VCaP (cell line): ENCODE measurements around the gene IGDCC3.

ENCODE experiments used
- H3K27ac ChIP-seq: fragments of 450-650 bp; 2 replicates; pipeline ENCODE4 v1.5.1; 2017
- TF ChIP-seq, protein P1 (sequence below): fragments of 450-650 bp; conservative IDR thresholded peaks from 2 replicates; pipeline ENCODE4 v1.5.1; 2017; ENCODE audit warnings: mild to moderate bottlenecking, moderate library complexity

IGDCC3 gene

GRCh38 chr15:65332391-65333147, 45.2 kb downstream of the IGDCC3 start:
- TF ChIP-seq, protein P1, sequence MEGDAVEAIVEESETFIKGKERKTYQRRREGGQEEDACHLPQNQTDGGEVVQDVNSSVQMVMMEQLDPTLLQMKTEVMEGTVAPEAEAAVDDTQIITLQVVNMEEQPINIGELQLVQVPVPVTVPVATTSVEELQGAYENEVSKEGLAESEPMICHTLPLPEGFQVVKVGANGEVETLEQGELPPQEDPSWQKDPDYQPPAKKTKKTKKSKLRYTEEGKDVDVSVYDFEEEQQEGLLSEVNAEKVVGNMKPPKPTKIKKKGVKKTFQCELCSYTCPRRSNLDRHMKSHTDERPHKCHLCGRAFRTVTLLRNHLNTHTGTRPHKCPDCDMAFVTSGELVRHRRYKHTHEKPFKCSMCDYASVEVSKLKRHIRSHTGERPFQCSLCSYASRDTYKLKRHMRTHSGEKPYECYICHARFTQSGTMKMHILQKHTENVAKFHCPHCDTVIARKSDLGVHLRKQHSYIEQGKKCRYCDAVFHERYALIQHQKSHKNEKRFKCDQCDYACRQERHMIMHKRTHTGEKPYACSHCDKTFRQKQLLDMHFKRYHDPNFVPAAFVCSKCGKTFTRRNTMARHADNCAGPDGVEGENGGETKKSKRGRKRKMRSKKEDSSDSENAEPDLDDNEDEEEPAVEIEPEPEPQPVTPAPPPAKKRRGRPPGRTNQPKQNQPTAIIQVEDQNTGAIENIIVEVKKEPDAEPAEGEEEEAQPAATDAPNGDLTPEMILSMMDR, result no peak
- no peak overlapping the region for H3K27ac ChIP-seq

- TF ChIP-seq, protein P1, result no peak
Observed at GRCh38 chr15:65331811-65332210, 46.0 kb downstream of the IGDCC3 start.

DNA sequence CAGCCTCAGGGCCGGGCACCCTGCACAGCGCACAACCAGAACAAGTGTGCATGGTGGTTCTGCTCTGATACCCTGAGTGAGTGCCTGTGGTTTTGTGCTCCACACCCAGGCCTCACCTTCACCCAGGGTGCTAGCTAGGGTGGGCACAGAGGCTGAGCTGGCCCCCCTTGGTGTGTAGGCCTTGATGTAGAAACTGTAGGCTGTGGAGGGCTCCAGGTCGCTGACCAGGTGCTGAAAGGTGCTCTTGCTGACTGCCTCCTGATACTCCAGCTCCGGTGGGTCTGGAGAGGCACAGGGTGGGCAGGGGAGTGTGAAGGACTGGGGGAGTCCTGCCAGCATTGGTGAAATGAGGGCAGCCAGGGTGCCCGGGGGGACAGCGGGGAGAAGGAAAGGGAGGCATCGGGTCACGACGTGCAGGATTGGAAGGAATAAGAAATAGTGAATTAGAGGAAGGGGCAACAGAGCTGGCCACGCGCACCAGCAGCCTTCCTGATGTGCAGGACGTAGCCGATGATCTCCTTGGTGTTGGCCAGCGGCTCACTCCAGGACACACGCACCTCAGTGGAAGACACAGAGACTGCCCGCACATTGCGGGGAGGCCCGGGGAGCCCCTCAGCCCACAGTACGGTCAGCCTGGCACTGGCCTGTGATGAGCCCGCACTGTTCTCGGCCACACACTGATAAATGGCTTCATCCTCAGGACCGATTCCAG, 46.7 kb downstream of the IGDCC3 start:
- TF ChIP-seq, protein P1, result no peak
- no peak overlapping the region for H3K27ac ChIP-seq

More at GRCh38 chr15:65331811-65332210, 46.0 kb downstream of the IGDCC3 start:
- no peak overlapping the region for H3K27ac ChIP-seq

DNA sequence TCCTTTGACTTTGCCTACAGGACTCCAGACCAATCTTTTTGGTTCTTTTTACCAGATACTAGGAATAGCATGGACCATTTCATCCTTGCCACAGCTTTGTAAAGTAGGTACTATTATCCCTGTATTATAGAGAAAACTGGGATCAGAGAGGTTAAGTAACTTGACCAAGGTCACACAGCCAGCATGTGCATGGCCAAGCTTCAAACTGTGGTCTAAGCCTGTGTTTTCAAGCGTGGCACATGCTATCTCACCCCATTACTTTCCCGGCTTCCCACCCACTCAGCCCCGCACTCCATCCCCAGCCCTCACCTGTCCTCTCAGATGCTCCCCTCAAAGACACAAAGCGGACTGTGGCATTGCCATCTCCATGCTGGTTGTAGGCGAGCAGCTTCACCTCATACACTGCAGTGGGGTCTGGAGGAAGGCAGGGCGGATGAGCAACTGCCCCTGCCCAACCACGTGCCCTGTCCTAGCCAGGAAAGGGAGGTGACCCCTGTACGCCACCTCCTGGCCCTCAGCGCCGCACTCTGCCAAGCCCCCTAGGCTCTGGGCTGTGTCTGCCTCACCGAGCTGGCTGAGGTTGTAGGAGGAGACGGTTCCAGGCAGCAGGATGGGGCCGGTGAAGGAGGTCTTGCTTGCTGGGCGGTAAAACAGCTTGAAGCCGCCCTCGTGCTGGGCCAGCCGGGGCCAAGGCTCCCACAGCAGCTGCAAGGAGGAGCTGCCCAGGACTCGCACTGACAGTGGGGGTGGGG, 47.6 kb downstream of the IGDCC3 start:
- no peak overlapping the region for H3K27ac ChIP-seq
- TF ChIP-seq, protein P1, result no peak

DNA sequence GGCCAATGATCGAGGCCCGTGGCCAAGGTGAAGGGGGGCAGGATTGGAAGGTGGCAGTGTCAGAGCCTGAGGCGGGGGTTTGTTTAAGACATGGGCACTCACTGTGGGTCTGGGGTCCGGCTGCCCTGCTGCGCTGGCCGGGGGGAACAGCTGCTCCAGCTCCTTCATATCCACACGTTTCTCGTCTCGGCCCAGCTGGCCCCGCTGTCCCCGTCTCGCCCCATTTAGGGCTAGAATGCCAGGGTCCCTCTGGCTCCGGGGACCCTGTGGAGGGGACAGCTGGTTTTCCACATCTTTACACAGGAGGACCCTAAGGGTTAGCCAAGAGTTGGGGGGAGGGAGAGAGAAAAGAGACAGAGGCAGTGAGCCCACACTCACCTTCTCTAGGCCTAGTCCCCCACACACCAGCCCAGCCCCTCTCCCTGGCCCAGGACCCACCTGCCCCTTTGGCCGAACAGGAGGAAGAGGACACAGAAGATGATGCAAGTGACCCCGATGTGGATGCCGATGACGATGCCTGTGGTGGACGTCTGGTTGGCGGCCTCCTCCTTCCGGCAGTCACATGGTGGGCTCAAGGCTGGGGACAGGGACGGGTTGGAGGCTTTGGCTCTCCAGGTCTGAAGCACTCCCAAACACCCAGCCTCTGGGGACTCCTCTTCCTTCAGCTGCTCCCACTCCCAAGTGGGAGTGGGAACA, 48.4 kb downstream of the IGDCC3 start:
- TF ChIP-seq, protein P1, result no peak
- no peak overlapping the region for H3K27ac ChIP-seq

GRCh38 chr15:65328506-65329287, 49.1 kb downstream of the IGDCC3 start:
- H3K27ac ChIP-seq, result no peak overlapping the region
- TF ChIP-seq, protein P1, result no peak
